IMR-90 (cell line): ENCODE data around the gene WDR46. TPM values are rescaled to one million over a fixed set of nuclear protein-coding genes. Genes with fewer than 3 reads are reported as not detected.

Source experiments
- ATAC-seq: fragments of 200-7000 bp; cut with Tn5 transposase; 2 replicates; pipeline ENCODE4 v1.9.1; 2020; ENCODE audit warnings: low read depth, mild to moderate bottlenecking, moderate library complexity
- BruUV-seq: library from RNA; stranded (reverse); fragments of 400-500 nt; replicated peaks from 2 replicates; lab custom pipeline; 2021; lab: Mats Ljungman, UMichigan
- CTCF ChIA-PET: fragments of 300-600 bp; formaldehyde crosslinking; extraction: SDS; loops from one replicate; lab custom pipeline; 2021; ENCODE audit warnings: antibody characterized with exemption; lab: Yijun Ruan, JAX
- POLR2A ChIA-PET: fragments of 300-600 bp; sonication (Branson Sonifier 250); formaldehyde crosslinking; loops from one replicate; lab custom pipeline; 2022; ENCODE audit warnings: antibody characterized with exemption; ENCODE audit not compliant: unreplicated experiment; lab: Charles Lee
- DNase-seq: peaks from one replicate; pipeline ENCODE4 v3.0.0; 2013
- H2AFZ ChIP-seq: replicated peaks from 2 replicates; pipeline ENCODE3; 2013; ENCODE audit warnings: low read length, mild to moderate bottlenecking; ENCODE audit not compliant: poor library complexity
- H2AK5ac ChIP-seq: 2 replicates; pipeline ENCODE4 v1.6.1; 2013; ENCODE audit warnings: low read depth, low read length, inconsistent platforms
- H2AK9ac ChIP-seq: replicated peaks from 2 replicates; pipeline ENCODE3; 2013; ENCODE audit warnings: mild to moderate bottlenecking, low read depth, low read length, moderate library complexity; ENCODE audit not compliant: poor library complexity
- H2BK120ac ChIP-seq: 2 replicates; pipeline ENCODE4 v1.6.1; 2013; ENCODE audit warnings: low read depth, low read length, inconsistent platforms
- H2BK15ac ChIP-seq: 3 replicates; pipeline ENCODE4 v1.6.1; 2013; ENCODE audit warnings: low read depth, low read length, inconsistent platforms
- H2BK20ac ChIP-seq: 2 replicates; pipeline ENCODE4 v1.6.1; 2013; ENCODE audit warnings: low read depth, mild to moderate bottlenecking, inconsistent platforms, low read length, moderate library complexity
- H2BK5ac ChIP-seq: 2 replicates; pipeline ENCODE4 v1.6.1; 2013; ENCODE audit warnings: mild to moderate bottlenecking, low read depth, low read length, inconsistent platforms; ENCODE audit not compliant: poor library complexity, severe bottlenecking
- H3K14ac ChIP-seq: replicated peaks from 2 replicates; pipeline ENCODE4 v1.6.1; 2013; ENCODE audit warnings: low read depth, low read length, inconsistent platforms
- H3K18ac ChIP-seq: 2 replicates; pipeline ENCODE4 v1.6.1; 2013; ENCODE audit warnings: low read depth, low read length, control low read depth
- H3K23ac ChIP-seq: 2 replicates; pipeline ENCODE4 v1.6.1; 2013; ENCODE audit warnings: low read depth, low read length, inconsistent platforms
- H3K27ac ChIP-seq: 2 replicates; pipeline ENCODE4 v1.5.1; 2013; ENCODE audit warnings: mild to moderate bottlenecking, control low read depth, low read length; ENCODE audit not compliant: insufficient read depth
- H3K27me3 ChIP-seq: 2 replicates; pipeline ENCODE4 v1.6.1; 2013; ENCODE audit warnings: low read length; ENCODE audit not compliant: control insufficient read depth, insufficient read depth
- H3K36me3 ChIP-seq: 2 replicates; pipeline ENCODE4 v1.6.1; 2013; ENCODE audit warnings: low read length, mixed read lengths; ENCODE audit not compliant: control insufficient read depth, insufficient read depth
- H3K4ac ChIP-seq: 2 replicates; pipeline ENCODE4 v1.6.1; 2013; ENCODE audit warnings: low read depth, low read length, inconsistent platforms
- H3K4me1 ChIP-seq: 2 replicates; pipeline ENCODE4 v1.6.1; 2013; ENCODE audit warnings: low read length, mixed read lengths; ENCODE audit not compliant: control insufficient read depth, insufficient read depth
- H3K4me2 ChIP-seq: 2 replicates; pipeline ENCODE4 v1.6.1; 2013; ENCODE audit warnings: low read depth, mild to moderate bottlenecking, control low read depth, low read length, moderate library complexity
- H3K4me3 ChIP-seq: 2 replicates; pipeline ENCODE4 v1.5.1; 2013; ENCODE audit warnings: low read depth, mild to moderate bottlenecking, control low read depth, low read length, moderate library complexity; ENCODE audit not compliant: insufficient read depth
- H3K56ac ChIP-seq: 2 replicates; pipeline ENCODE4 v1.6.1; 2013; ENCODE audit warnings: low read length, inconsistent platforms; ENCODE audit not compliant: insufficient read depth; ENCODE audit errors: extremely low read depth
- H3K79me1 ChIP-seq, 2 experiments: 2 replicates each; pipeline ENCODE4 v1.6.1; 2013; ENCODE audit warnings: low read length in 2 of 2, inconsistent platforms in 1 of 2, low read depth in 1 of 2
- H3K9ac ChIP-seq: 2 replicates; pipeline ENCODE4 v1.6.1; 2013; ENCODE audit warnings: low read depth, low read length, control low read depth
- H3K9me1 ChIP-seq: 2 replicates; pipeline ENCODE4 v1.6.1; 2013; ENCODE audit warnings: low read length, inconsistent platforms; ENCODE audit not compliant: insufficient read depth
- H3K9me3 ChIP-seq: 2 replicates; pipeline ENCODE4 v1.6.1; 2013; ENCODE audit warnings: low read length; ENCODE audit not compliant: control insufficient read depth, insufficient read depth
- H4K20me1 ChIP-seq: 2 replicates; pipeline ENCODE4 v1.6.1; 2013; ENCODE audit warnings: low read length, inconsistent platforms; ENCODE audit not compliant: insufficient read depth
- H4K5ac ChIP-seq: 2 replicates; pipeline ENCODE4 v1.6.1; 2013; ENCODE audit warnings: mild to moderate bottlenecking, low read depth, low read length, control low read depth
- H4K8ac ChIP-seq, 2 experiments: 2 replicates each; pipeline ENCODE4 v1.6.1; 2013; ENCODE audit warnings: low read depth in 2 of 2, low read length in 2 of 2, control low read depth in 1 of 2, inconsistent platforms in 1 of 2
- H4K91ac ChIP-seq: 2 replicates; pipeline ENCODE4 v1.6.1; 2013; ENCODE audit warnings: low read depth, low read length, inconsistent platforms; ENCODE audit not compliant: insufficient read depth
- CEBPB ChIP-seq: IDR thresholded peaks from 2 replicates; pipeline ENCODE4 v1.6.1; 2012; ENCODE audit warnings: low read depth, low read length, improper control_type of control experiment
- CHD1 ChIP-seq: IDR thresholded peaks from 2 replicates; pipeline ENCODE4 v1.6.1; 2012; ENCODE audit warnings: low read depth, low read length, improper control_type of control experiment
- FOS ChIP-seq: fragments of 150-350 bp; IDR thresholded peaks from 2 replicates; pipeline ENCODE4 v1.6.1; 2016; ENCODE audit warnings: low read depth, low read length
- MAZ ChIP-seq: IDR thresholded peaks from 2 replicates; pipeline ENCODE4 v1.6.1; 2012; ENCODE audit warnings: low read depth, mild to moderate bottlenecking, low read length, improper control_type of control experiment, moderate library complexity, borderline replicate concordance
- NFE2L2 ChIP-seq: fragments of 150-350 bp; IDR thresholded peaks from 2 replicates; pipeline ENCODE4 v1.6.1; 2016; ENCODE audit warnings: low read depth, mild to moderate bottlenecking, low read length
- POLR2A ChIP-seq: IDR thresholded peaks from 2 replicates; pipeline ENCODE4 v1.6.1; 2012; ENCODE audit warnings: mild to moderate bottlenecking, low read depth, low read length
- RAD21 ChIP-seq: IDR thresholded peaks from 2 replicates; pipeline ENCODE4 v1.6.1; 2012; ENCODE audit warnings: low read length, improper control_type of control experiment
- RCOR1 ChIP-seq: IDR thresholded peaks from 2 replicates; pipeline ENCODE4 v1.6.1; 2012; ENCODE audit warnings: mild to moderate bottlenecking, low read length, improper control_type of control experiment; ENCODE audit not compliant: insufficient replicate concordance
- RFX5 ChIP-seq: IDR thresholded peaks from 2 replicates; pipeline ENCODE4 v1.8.0; 2012; ENCODE audit warnings: low read depth, mild to moderate bottlenecking, low read length, moderate library complexity
- SMC3 ChIP-seq: fragments of 150-350 bp; IDR thresholded peaks from 2 replicates; pipeline ENCODE4 v1.6.1; 2016; ENCODE audit warnings: low read depth, mild to moderate bottlenecking, antibody characterized with exemption, low read length, moderate library complexity
- WGBS, 2 experiments: methylation state at CpG; one replicate each; pipeline versions ENCODE4 v1.1.5 to v1.1.7; 2013; ENCODE audit warnings: missing lambda C conversion rate in 2 of 2; ENCODE audit not compliant: insufficient read length in 1 of 2; ENCODE audit errors: extremely low coverage in 2 of 2; 5-methylcytosine and 5-hydroxymethylcytosine counted together
- dilution Hi-C: fragments of 300-500 bp; cut with HindIII; formaldehyde crosslinking; loops from one replicate; pipeline ENCODE4 v1.14.3; 2018; ENCODE audit warnings: low sequenced_read_pairs; ENCODE audit not compliant: unreplicated experiment
- in situ Hi-C: fragments of 300-500 bp; cut with MboI; formaldehyde crosslinking; loops from 3 replicates; pipeline ENCODE4 v1.14.3; 2019; ENCODE audit warnings: low sequenced_read_pairs, inconsistent platforms, mixed read lengths
- intact Hi-C: fragments of 100-400 bp; cut with micrococcal nuclease; formaldehyde crosslinking; loops from 2 replicates; pipeline ENCODE4 v1.10.0; 2022
- polyA plus RNA-seq, 3 experiments: library from polyadenylated mRNA; depleted of rRNA; stranded (reverse); fragments of >200 nt; gene quantifications; 2 replicates each; pipeline ENCODE4 v1.2.3, GENCODE V29; 2012; ENCODE audit warnings: low replicate concordance in 1 of 3
- total RNA-seq: library from RNA; depleted of rRNA; stranded (reverse); fragments of >200 nt; gene quantifications from 2 replicates; pipeline ENCODE4 v1.2.3, GENCODE V29; 2012
- TF ChIP-seq, protein P1 (sequence below): fragments of 150-350 bp; IDR thresholded peaks from 2 replicates; pipeline ENCODE4 v1.6.1; 2017; ENCODE audit warnings: mild to moderate bottlenecking, antibody characterized with exemption, low read length, low read depth
- TF ChIP-seq, protein P2 (sequence below): fragments of 150-350 bp; IDR thresholded peaks from 2 replicates; pipeline ENCODE4 v1.6.1; 2016; ENCODE audit warnings: low read depth, mild to moderate bottlenecking, low read length, moderate library complexity, borderline replicate concordance
- TF ChIP-seq, protein P3 (sequence below): conservative IDR thresholded peaks from 2 replicates; pipeline ENCODE4 v1.5.1; 2012; ENCODE audit warnings: mild to moderate bottlenecking, low read depth, low read length, improper control_type of control experiment

Gene WDR46
- total and polyA plus RNA-seq, 2 of the 4 experiments (the other 2 are of a cell fraction), result 73.8 to 81.6 TPM

DNA sequence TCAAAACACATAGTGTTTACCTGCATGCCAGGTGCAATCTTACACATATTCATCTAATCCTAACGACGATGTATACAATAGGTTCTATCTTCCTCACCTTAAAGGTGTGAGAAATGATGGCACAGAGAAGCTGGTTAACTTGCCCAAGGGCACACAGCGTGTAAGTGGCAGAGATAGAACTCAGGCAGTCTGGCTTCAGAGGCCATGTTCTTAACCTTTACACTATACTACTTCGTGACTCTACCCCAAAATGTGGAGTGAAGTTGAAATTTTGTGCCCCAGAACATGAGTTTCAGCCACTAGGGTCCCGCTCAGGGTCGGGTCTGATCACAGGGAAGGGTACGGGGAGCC, 17.9 kb downstream of the WDR46 start (continued):
- no peak for TF ChIP-seq MAZ
- no peak for TF ChIP-seq RAD21
- TF ChIP-seq, protein P1, sequence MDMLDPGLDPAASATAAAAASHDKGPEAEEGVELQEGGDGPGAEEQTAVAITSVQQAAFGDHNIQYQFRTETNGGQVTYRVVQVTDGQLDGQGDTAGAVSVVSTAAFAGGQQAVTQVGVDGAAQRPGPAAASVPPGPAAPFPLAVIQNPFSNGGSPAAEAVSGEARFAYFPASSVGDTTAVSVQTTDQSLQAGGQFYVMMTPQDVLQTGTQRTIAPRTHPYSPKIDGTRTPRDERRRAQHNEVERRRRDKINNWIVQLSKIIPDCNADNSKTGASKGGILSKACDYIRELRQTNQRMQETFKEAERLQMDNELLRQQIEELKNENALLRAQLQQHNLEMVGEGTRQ, result no peak
- TF ChIP-seq FOS, result no peak
- no peak for TF ChIP-seq CHD1

DNA sequence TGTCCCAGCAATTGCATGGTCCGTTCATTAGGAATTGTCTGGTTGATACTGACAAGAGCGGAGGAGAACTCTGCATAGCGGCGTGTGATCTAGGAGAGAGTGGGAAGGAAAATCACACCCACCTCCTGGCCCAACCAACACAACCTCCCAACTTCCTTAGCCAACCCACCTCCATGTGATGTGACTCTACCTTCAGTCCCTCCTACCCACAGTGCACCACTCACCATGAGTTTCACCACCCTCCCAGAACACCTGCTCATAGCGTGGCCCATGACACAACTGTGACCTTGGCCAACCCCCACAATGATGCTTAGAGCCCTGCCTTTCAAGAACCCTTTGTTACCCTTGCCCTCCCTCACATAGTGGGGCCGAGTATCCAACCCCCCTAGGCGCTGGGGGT, 25.0 kb downstream of the WDR46 start:
- H3K4ac ChIP-seq, result no peak overlapping the region
- H4K5ac ChIP-seq, result no peak overlapping the region
- H3K9ac ChIP-seq, result no peak overlapping the region
- H2BK120ac ChIP-seq, result no peak overlapping the region
- H3K79me1 ChIP-seq, result peaks cover 0 to 10% of the 10 kb centered on the region in 2 experiments; a peak in 2 of 4 replicates
- H3K23ac ChIP-seq, result no peak overlapping the region
- WGBS, 2 experiments, result 40% methylated on average over 1 of the region's 7 CpGs; no CpG with 5 or more reads in 1 of the 2 experiments
- no peak overlapping the region for H2BK20ac ChIP-seq
- ATAC-seq (no peak), DNase-seq (no peak)
- no peak overlapping the region for H2AK9ac ChIP-seq
- intact Hi-C loops, result no loop called here
- no peak overlapping the region for H2AFZ ChIP-seq
- H3K9me3 ChIP-seq, result no peaks in the 10 kb centered on the region
- no peak overlapping the region for H2BK15ac ChIP-seq
- CTCF ChIA-PET, result no interaction called here
- no peak overlapping the region for H3K56ac ChIP-seq
- no peak overlapping the region for H3K4me2 ChIP-seq
- H3K14ac ChIP-seq, result no peak overlapping the region
- in situ Hi-C loops, result no loop called here
- no peaks in the 10 kb centered on the region for H4K20me1 ChIP-seq
- H3K18ac ChIP-seq, result no peak overlapping the region
- dilution Hi-C loops, result no loop called here
- no peak overlapping the region for H4K91ac ChIP-seq
- no peak overlapping the region for H2AK5ac ChIP-seq
- H3K9me1 ChIP-seq, result no peaks in the 10 kb centered on the region; the same call in 1 of the 2 replicates
- no peak overlapping the region for H3K27ac ChIP-seq
- H4K8ac ChIP-seq, result no peak overlapping the region
- BruUV-seq, result no TSS peak
- no peak for TF ChIP-seq RFX5
- TF ChIP-seq CHD1, result no peak
- no peak for TF ChIP-seq SMC3
- TF ChIP-seq POLR2A, result no peak
- TF ChIP-seq, protein P2, sequence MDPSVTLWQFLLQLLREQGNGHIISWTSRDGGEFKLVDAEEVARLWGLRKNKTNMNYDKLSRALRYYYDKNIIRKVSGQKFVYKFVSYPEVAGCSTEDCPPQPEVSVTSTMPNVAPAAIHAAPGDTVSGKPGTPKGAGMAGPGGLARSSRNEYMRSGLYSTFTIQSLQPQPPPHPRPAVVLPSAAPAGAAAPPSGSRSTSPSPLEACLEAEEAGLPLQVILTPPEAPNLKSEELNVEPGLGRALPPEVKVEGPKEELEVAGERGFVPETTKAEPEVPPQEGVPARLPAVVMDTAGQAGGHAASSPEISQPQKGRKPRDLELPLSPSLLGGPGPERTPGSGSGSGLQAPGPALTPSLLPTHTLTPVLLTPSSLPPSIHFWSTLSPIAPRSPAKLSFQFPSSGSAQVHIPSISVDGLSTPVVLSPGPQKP, result no peak
- no peak for TF ChIP-seq FOS
- TF ChIP-seq NFE2L2, result no peak
- TF ChIP-seq RCOR1, result no peak
- TF ChIP-seq RAD21, result no peak
- TF ChIP-seq, protein P3, sequence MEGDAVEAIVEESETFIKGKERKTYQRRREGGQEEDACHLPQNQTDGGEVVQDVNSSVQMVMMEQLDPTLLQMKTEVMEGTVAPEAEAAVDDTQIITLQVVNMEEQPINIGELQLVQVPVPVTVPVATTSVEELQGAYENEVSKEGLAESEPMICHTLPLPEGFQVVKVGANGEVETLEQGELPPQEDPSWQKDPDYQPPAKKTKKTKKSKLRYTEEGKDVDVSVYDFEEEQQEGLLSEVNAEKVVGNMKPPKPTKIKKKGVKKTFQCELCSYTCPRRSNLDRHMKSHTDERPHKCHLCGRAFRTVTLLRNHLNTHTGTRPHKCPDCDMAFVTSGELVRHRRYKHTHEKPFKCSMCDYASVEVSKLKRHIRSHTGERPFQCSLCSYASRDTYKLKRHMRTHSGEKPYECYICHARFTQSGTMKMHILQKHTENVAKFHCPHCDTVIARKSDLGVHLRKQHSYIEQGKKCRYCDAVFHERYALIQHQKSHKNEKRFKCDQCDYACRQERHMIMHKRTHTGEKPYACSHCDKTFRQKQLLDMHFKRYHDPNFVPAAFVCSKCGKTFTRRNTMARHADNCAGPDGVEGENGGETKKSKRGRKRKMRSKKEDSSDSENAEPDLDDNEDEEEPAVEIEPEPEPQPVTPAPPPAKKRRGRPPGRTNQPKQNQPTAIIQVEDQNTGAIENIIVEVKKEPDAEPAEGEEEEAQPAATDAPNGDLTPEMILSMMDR, result no peak
- TF ChIP-seq CEBPB, result no peak
- no peak for TF ChIP-seq MAZ
- H3K36me3 ChIP-seq, result peaks cover 56% of the 10 kb centered on the region
- no peaks in the 10 kb centered on the region for H3K27me3 ChIP-seq
- no peak overlapping the region for H3K4me3 ChIP-seq
- no peak overlapping the region for H2BK5ac ChIP-seq
- POLR2A ChIA-PET, result no interaction called here
- H3K4me1 ChIP-seq, result no peaks in the 10 kb centered on the region
